HG03565 (cell line): ENCODE measurements around the gene MANSC1.
"Not testable (repeated sequence)": the region's sequence is repeated elsewhere in the genome, so short reads cannot be mapped to it uniquely, and the experiment has no call there.

Experiments used
- ATAC-seq: cut with Tn5 transposase; IDR thresholded peaks from one replicate; pipeline ENCODE4 v1.9.1; 2021; ENCODE audit warnings: mild to moderate bottlenecking, moderate library complexity; ENCODE audit not compliant: unreplicated experiment

MANSC1 gene

GRCh38 chr12:12327802-12328201, 22.2 kb downstream of the MANSC1 start:
- no peak for ATAC-seq

GRCh38 chr12:12326262-12326661, 23.8 kb downstream of the MANSC1 start:
- no peak for ATAC-seq

DNA sequence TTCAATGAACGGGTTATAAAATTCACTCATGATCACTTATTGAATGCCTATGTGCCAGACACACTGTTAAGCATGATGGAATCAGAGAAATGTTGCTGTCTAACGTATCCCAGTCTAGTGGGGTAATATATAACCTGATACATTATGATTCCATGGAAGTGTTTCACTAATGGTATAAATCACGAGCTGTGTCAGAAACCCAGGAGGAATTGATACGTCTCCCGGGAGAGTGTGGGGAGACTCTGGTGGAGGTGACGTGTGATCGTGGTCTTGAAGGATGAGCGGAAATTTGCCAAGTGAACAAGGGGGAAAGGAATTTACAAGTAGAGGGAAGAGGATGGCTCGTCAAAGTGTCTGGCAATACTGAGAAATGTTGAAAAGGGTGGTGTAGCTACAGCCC, 26.5 kb downstream of the MANSC1 start:
- ATAC-seq, result no peak

DNA sequence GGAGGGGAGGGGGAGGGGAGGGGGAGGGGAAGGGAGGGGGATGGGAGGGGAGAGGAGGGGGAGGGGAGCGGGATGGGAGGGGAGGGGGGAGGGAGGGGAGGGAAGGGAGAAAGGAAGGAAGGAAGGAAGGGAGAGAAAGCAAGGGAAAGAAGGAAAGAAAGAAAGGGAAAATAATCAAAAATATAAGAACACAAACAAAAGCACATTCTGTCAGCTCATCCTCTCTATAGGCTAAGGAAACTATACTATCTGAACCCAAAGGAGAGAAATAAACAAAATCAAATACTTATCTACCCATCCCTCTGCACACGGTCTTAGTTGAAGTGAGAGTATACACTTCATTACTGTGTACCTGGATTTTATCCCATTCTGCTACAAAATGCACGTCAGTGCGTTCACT, 26.9 kb downstream of the MANSC1 start:
- no peak for ATAC-seq

DNA sequence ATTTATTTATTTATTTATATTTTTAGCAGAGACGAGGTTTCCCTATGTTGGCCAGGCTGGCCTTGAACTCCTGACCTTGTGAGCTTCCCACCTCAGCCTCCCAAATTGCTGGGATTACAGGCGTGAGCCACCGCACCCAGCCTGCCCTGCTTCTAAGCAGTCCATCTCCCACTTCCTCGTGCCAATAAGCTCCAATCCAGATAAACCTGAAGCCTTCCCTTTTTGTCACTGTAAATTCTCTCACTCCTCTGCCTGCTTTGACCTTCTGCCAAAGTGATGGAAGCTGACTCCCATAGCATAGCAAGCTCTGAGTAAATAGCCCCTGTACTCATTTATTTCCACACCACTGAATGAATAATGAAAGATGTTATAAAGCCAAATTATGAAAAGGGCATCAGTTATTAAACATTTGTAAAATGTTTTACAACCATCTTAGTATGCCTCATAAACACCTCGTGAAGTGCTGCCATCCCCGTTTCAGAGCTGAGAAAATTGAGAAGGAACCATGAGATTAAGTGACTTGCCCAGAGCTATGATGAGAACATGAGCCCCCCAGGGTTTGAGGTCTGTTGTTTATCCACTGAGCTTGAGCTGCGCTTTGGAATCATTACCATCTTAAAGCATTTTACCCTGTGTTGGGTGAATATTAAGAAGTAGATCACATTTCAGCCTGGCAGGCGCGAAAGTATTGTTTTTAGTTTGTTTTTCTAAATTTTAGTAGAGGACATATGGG, 30.4 kb downstream of the MANSC1 start:
- no peak for ATAC-seq

GRCh38 chr12:12315838-12316237, 34.2 kb downstream of the MANSC1 start:
- no peak for ATAC-seq

- ATAC-seq, result not testable (repeated sequence)
These were observed 39.3 kb downstream of the MANSC1 start for GRCh38 chr12:12310695-12311094.

DNA sequence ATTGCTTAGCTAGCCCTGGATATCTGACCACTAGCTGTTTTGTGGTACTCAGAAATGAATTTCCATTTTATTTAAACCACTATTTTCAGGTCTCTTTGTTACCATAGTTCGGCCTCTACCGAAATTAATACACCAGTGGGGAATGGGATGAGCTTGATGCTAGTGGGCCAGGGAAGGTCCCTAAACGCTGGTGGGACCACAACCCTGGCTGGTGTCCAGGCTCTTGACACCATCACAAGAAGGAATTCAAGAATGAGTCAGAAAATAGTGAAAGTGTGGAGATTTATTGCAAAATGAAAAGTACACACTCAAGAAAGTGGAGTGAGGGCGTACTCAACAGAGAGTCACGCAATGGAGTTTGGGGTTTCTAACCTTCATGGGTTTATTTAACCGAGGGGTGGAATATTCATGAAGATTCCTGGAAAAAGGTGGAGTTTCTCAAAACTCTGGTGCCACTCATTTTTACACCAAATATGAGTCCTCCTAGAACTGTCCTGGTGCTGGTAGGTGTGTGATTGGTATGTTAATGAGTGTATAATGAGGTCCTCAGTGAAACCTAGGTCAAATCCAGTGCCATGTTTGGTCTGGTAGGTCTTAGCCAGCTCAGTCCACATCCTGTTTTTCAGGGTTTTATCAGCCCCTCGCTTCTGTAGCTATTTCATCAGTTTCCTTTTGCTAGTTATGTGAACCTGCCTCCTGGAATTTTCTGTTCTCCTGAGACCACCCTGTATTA, 44.3 kb downstream of the MANSC1 start:
- ATAC-seq, result no peak

DNA sequence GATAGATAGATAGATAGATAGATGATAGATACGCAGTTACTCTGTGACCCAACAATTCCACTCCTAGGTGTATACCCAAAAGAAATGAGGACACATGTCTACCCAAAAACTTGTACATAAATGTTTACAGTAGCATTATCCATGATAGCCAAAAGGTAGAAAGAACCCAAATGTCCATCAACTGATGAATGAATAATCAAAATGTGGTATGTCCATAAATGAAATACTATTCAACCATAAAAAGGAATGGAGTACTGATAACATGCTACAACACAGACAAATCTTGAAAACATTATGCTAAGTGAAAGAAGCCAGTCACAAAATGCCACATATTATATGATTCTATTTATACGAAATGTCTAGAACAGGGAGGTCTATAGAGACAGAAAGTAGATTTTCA, 47.1 kb downstream of the MANSC1 start:
- no peak for ATAC-seq

DNA sequence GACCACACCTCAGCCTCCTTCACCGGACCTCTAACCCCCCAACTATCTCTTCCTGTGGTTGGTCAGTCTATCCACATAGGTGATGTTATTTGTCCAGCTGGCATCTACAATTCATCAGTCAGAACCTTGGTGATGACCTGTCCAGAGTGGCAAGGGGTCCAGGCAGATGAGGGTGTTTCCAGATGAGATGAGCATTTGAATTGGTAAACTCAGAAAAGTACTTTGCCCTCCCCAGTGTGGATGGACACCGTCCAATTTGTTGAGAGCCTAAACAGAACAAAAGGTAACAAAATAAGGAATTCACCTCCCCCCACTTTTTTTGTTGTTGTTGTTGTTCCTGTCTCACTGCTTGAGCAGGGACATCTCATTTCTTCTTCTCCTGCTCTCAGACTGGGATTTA, 48.9 kb downstream of the MANSC1 start:
- ATAC-seq, result no peak

GRCh38 chr12:12297201-12297830, 52.7 kb downstream of the MANSC1 start:
- ATAC-seq, result no peak

- ATAC-seq, result no peak
These were observed 55.6 kb downstream of the MANSC1 start for GRCh38 chr12:12294215-12295005.

- ATAC-seq, result no peak
These were observed 59.8 kb downstream of the MANSC1 start for GRCh38 chr12:12290206-12290605.

DNA sequence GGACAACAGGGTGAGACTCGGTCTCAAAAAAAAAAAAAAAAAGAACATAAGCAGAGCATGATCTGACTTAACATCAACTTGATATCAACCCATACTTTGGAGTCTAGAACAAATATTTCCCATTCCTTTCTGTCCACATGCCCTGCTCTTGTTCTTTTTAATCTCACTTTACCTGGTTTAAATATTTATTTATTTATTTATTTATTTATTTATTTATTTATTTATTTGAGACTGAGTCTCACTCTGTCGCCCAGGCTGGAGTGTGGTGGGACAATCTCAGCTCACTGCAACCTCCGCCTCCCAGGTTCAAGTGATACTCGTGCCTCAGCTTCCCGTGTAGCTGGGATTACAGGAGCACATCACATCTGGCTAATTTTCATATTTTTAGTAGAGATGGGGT, 63.6 kb downstream of the MANSC1 start:
- no peak for ATAC-seq

GRCh38 chr12:12282761-12283425, 67.1 kb downstream of the MANSC1 start:
- no peak for ATAC-seq

DNA sequence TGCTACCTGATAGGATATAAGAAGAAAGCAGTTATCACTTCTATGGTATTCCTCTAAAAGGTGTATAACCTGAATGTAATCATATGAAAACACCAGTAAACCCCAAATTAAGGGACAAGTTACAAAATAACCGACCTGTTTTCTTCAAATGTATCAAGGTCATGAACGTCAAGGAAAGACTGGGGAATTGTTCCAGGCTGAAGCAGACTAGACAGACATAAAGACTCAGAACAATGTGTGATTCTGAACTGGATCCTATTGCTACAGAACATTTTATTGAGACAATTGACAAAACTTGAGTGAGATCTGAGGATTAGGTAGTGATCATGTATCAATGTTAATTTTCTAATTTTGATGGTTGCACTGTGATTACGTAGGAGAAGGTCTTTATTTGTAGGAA, 67.8 kb downstream of the MANSC1 start:
- no peak for ATAC-seq

- ATAC-seq, result no peak
These were observed 68.9 kb downstream of the MANSC1 start for GRCh38 chr12:12281134-12281533.

DNA sequence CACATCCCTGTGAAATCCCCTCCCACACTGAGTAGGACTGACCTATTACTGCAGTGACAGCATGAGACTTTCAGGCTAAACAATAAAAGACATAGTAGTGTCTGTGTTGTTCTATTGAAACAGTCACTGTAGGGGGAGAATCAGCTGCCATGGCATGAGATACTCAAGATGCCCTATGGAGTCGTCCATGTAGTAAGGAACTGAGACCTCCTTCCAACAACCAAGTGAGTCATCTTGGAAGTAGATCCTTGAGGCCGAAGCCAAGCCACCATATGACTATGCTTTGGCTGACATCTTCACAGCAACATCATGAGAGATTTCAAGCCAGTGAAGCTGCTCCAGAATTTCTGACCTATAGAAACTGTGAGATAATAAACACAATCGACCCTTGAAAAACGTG, 71.1 kb downstream of the MANSC1 start:
- ATAC-seq, result no peak
